Esophagus squamous epithelium (tissue), 4 donors: ENCODE results near the gene TICAM2.
A peak's percentile ranks its signal among the peaks of the same experiment; 100 is the strongest.

Source experiments
- CTCF ChIP-seq, 6 experiments: fragments of 450-650 bp in 4 of 6; fragments of 200-600 bp in 2 of 6; sonication (generic) in 2 of 6; IDR thresholded peaks; one replicate each; pipeline ENCODE4 v1.5.1; 2016 to 2019; ENCODE audit warnings: antibody characterized with exemption in 6 of 6, mild to moderate bottlenecking in 4 of 6, moderate library complexity in 4 of 6
- POLR2A ChIP-seq, 4 donors: fragments of 450-650 bp; IDR thresholded peaks; one replicate each; pipeline ENCODE4 v1.6.1; 2017; ENCODE audit warnings: antibody characterized with exemption in 4 of 4, mild to moderate bottlenecking in 4 of 4, moderate library complexity in 3 of 4

- TF ChIP-seq CTCF (IDR thresholded peaks at IDR 0.05) (peak in 3 of 6 experiments; percentile 6 to 32 (median 20)), POLR2A (IDR thresholded peaks at IDR 0.05) (peak in 3 of 4 donors; percentile 64 to 92 (median 72))
Measured at GRCh38 chr5:115625579-115626444, 23.5 kb upstream of the TICAM2 start, which contains the start of gene TMED7.
